ENCODE data around the gene CEMIP. TPM values are rescaled to one million over a fixed set of nuclear protein-coding genes. Genes with fewer than 3 reads are reported as not detected.

The CEMIP gene
- total and polyA plus RNA-seq, 2 of the 13 experiments (the other 11 are each of a cell fraction or from before 2014, with no cell fraction given): 4.3 to 28.5 TPM

- peak; percentile 54; the same call in 1 of the 2 replicates for TF ChIP-seq ZBTB46 (CRISPR knock-in tag; IDR thresholded peaks at IDR 0.05; ENCODE audit: borderline replicate concordance)
- peak; percentile 58 for TF ChIP-seq XRCC5 (optimal IDR thresholded peaks at IDR 0.05; ENCODE audit: low read length)
- no peak for TF ChIP-seq NFATC3 (CRISPR knock-in tag; IDR thresholded peaks at IDR 0.05)
- no peak for TF ChIP-seq DNMT1 (CRISPR knock-in tag; IDR thresholded peaks at IDR 0.05)
- no peak for TF ChIP-seq STAT5B (CRISPR knock-in tag; IDR thresholded peaks at IDR 0.05)
- no peak for TF ChIP-seq IRF1 (CRISPR knock-in tag; IDR thresholded peaks at IDR 0.05; ENCODE audit: low read depth)
- TF ChIP-seq CEBPG (CRISPR knock-in tag; IDR thresholded peaks at IDR 0.05): peak; percentile 34
- no peak for TF ChIP-seq ZNF891 (CRISPR knock-in tag; IDR thresholded peaks at IDR 0.05)
- TF ChIP-seq NFE2 (CRISPR knock-in tag; IDR thresholded peaks at IDR 0.05): no peak
- no peak for TF ChIP-seq ZNF280B (CRISPR knock-in tag; IDR thresholded peaks at IDR 0.05; ENCODE audit: borderline replicate concordance)
- TF ChIP-seq E2F2 (CRISPR knock-in tag; IDR thresholded peaks at IDR 0.05; ENCODE audit: borderline replicate concordance): no peak
- TF ChIP-seq GATA4 (IDR thresholded peaks at IDR 0.05; ENCODE audit: borderline replicate concordance, low read depth): peak; percentile 90
- TF ChIP-seq CBFB (CRISPR knock-in tag; IDR thresholded peaks at IDR 0.05): peak; percentile 100
- TF ChIP-seq TRIM22 (IDR thresholded peaks at IDR 0.05): no peak
- no peak for TF ChIP-seq DNMT3B (CRISPR knock-in tag; conservative IDR thresholded peaks at IDR 0.05)
- TF ChIP-seq ADNP (CRISPR knock-in tag; IDR thresholded peaks at IDR 0.05): no peak
- TF ChIP-seq SSRP1 (CRISPR knock-in tag; IDR thresholded peaks at IDR 0.05): 0 out of 2 replicates have a peak, but pooled peaks have one; percentile 52
- TF ChIP-seq HDAC6 (IDR thresholded peaks at IDR 0.05; ENCODE audit: low read depth, low read length): no peak
- TF ChIP-seq MTF2 (CRISPR knock-in tag; IDR thresholded peaks at IDR 0.05; ENCODE audit: borderline replicate concordance): no peak
- TF ChIP-seq TEAD3 (CRISPR knock-in tag; optimal IDR thresholded peaks at IDR 0.05; ENCODE audit: borderline replicate concordance): peak; percentile 48
- no peak for TF ChIP-seq GZF1 (CRISPR knock-in tag; IDR thresholded peaks at IDR 0.05)
- TF ChIP-seq ELF1 (CRISPR knock-in tag; IDR thresholded peaks at IDR 0.05): no peak
- TF ChIP-seq ZNF570 (CRISPR knock-in tag; IDR thresholded peaks at IDR 0.05; ENCODE audit: borderline replicate concordance): no peak
- peak; percentile 41; the same call in 1 of the 2 replicates for TF ChIP-seq KDM2A (CRISPR knock-in tag; IDR thresholded peaks at IDR 0.05; ENCODE audit: borderline replicate concordance, low read depth)
- no peak for TF ChIP-seq DBP (CRISPR knock-in tag; IDR thresholded peaks at IDR 0.05; ENCODE audit: not compliant biosample characterization)
Observed at GRCh38 chr15:80804970-80805495, 25.9 kb downstream of the CEMIP start (continued).
